ENCODE data around the gene ATPAF1. TPM values are rescaled to one million over a fixed set of nuclear protein-coding genes. Genes with fewer than 3 reads are reported as not detected.
A peak's percentile ranks its signal among the peaks of the same experiment; 100 is the strongest.

The ATPAF1 gene
- total and polyA plus RNA-seq, 10 of the 15 experiments (the other 5 are each of a cell fraction or from before 2014, with no cell fraction given): 15.2 to 93.5 (median 48.4) TPM

DNA sequence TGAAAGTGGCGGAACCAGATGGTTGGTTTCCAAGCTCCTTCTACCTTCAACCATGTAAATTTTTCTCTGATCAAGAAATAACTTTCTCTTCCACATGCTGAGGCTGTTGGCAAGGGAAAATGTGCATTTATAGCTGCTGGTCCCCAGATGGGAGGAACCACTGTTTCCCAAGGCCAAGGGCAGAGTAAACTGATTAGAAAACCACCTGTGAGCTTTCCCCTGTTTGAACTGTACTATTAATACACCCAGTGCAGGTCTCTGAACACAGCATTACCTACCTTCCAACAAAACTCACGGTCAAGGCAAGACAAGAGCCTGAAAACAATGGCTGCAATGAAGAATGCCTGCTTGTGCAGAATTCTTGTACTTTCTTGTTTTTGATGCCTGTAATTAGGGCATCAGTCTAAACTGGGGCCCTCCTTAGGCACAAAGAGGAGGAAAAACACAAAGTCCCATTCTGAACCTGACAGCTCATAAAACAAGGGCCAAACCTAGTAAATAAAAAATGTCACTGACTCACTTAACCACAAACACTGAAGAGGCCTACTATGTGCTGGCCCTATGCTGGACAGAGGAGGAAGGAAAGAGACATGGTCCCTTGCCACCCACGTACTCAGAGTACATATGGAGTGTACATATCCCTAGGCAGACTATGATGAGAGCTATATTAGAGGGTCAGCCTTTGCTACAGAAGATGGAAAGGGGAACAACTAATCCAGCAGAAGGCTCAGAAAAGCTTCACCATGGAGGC, 66.7 kb downstream of the ATPAF1 start:
- H4K20me1 ChIP-seq (ENCODE audit: control insufficient read depth, insufficient read depth): no peaks in the 10 kb centered on the region
- RAD21 ChIA-PET (ENCODE audit: unreplicated experiment): no interaction called here
- WGBS (ENCODE audit: insufficient coverage, insufficient replicate concordance, low lambda C conversion rate, missing lambda C conversion rate): 97% methylated on average over 3 of the region's 3 CpGs
- peaks cover 2% of the 10 kb centered on the region; the same call in 1 of the 2 replicates for H3K79me2 ChIP-seq (ENCODE audit: control insufficient read depth, insufficient read depth, low read length)
- H3K36me3 ChIP-seq (ENCODE audit: control insufficient read depth in 2 of 2, insufficient read depth in 2 of 2, low read length in 1 of 2): no peaks in the 10 kb centered on the region
- H3K9me3 ChIP-seq (replicated peaks; ENCODE audit: control insufficient read depth, insufficient read depth, low read length): no peaks in the 10 kb centered on the region
- SMC1A ChIA-PET (ENCODE audit: uncharacterized antibody, unreplicated experiment): interaction anchor here (1.1 to 1.7 kb wide), 2 partner anchors 22 to 35 kb away, joined by 3 to 6 read pairs; no protein-coding TSS in a partner anchor
- H3K4me1 ChIP-seq (ENCODE audit: control insufficient read depth, insufficient read depth, low read length): 0 out of 2 replicates have a peak, but pooled peaks cover 3% of the 10 kb centered on the region
- no peak overlapping the region for H2AFZ ChIP-seq (ENCODE audit: control insufficient read depth, low read depth, low read length)
- in situ Hi-C loops (cut with MboI) (no loop called here), intact Hi-C loops (cut with micrococcal nuclease; ENCODE audit: unreplicated experiment) (loop anchor here (5.0 kb wide), 1 partner anchor 66 kb away; the partner anchor contains the start of gene ATPAF1)
- POLR2A ChIA-PET: interaction anchor here (0.5 to 9.1 kb wide), 2 partner anchors 15 to 1367 kb away, joined by 3 to 124 read pairs; partner anchors contain the start of gene MOB3C
- no peak overlapping the region for H3K4me3 ChIP-seq
- CTCF ChIA-PET: interaction anchor here (1.6 kb wide), 1 partner anchor 15 kb away, joined by 4 read pairs; the partner anchor contains the start of gene MOB3C
- DNase-seq (ENCODE audit: low read depth, low spot score) (no peak), FAIRE-seq (no peak), ATAC-seq (no peak)
- no peak overlapping the region for H3K27ac ChIP-seq (ENCODE audit: control insufficient read depth, insufficient read depth)
- no peaks in the 10 kb centered on the region for H3K27me3 ChIP-seq (replicated peaks in 1 of 2; ENCODE audit: control insufficient read depth in 2 of 2, insufficient read depth in 2 of 2, low read length in 1 of 2)
- H3K9ac ChIP-seq (ENCODE audit: control insufficient read depth, insufficient read depth, low read length): no peak overlapping the region
- TSS peak; percentile 21 for BruUV-seq (replicated peaks)
- TF ChIP-seq REST (IDR thresholded peaks at IDR 0.05; ENCODE audit: low read depth, low read length): no peak
- no peak for TF ChIP-seq NFIC (IDR thresholded peaks at IDR 0.05; ENCODE audit: low read depth, low read length)
- TF ChIP-seq SREBF2 (IDR thresholded peaks at IDR 0.05; ENCODE audit: low read length): no peak
- TF ChIP-seq, protein P1, sequence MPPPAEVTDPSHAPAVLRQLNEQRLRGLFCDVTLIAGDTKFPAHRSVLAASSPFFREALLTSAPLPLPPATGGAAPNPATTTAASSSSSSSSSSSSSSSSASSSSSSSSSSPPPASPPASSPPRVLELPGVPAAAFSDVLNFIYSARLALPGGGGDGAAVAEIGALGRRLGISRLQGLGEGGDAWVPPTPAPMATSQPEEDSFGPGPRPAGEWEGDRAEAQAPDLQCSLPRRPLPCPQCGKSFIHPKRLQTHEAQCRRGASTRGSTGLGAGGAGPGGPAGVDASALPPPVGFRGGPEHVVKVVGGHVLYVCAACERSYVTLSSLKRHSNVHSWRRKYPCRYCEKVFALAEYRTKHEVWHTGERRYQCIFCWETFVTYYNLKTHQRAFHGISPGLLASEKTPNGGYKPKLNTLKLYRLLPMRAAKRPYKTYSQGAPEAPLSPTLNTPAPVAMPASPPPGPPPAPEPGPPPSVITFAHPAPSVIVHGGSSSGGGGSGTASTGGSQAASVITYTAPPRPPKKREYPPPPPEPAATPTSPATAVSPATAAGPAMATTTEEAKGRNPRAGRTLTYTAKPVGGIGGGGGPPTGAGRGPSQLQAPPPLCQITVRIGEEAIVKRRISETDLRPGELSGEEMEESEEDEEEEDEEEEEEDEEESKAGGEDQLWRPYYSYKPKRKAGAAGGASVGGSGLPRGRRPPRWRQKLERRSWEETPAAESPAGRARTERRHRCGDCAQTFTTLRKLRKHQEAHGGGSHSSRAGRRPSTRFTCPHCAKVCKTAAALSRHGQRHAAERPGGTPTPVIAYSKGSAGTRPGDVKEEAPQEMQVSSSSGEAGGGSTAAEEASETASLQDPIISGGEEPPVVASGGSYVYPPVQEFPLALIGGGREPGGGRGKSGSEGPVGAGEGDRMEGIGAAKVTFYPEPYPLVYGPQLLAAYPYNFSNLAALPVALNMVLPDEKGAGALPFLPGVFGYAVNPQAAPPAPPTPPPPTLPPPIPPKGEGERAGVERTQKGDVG (CRISPR knock-in tag; IDR thresholded peaks at IDR 0.05): no peak
- no peak for TF ChIP-seq BACH1 (IDR thresholded peaks at IDR 0.05; ENCODE audit: borderline replicate concordance)
- TF ChIP-seq, protein P2, sequence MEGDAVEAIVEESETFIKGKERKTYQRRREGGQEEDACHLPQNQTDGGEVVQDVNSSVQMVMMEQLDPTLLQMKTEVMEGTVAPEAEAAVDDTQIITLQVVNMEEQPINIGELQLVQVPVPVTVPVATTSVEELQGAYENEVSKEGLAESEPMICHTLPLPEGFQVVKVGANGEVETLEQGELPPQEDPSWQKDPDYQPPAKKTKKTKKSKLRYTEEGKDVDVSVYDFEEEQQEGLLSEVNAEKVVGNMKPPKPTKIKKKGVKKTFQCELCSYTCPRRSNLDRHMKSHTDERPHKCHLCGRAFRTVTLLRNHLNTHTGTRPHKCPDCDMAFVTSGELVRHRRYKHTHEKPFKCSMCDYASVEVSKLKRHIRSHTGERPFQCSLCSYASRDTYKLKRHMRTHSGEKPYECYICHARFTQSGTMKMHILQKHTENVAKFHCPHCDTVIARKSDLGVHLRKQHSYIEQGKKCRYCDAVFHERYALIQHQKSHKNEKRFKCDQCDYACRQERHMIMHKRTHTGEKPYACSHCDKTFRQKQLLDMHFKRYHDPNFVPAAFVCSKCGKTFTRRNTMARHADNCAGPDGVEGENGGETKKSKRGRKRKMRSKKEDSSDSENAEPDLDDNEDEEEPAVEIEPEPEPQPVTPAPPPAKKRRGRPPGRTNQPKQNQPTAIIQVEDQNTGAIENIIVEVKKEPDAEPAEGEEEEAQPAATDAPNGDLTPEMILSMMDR (IDR thresholded peaks at IDR 0.05 in 2 of 3, conservative IDR thresholded peaks at IDR 0.05 in 1 of 3; ENCODE audit: control insufficient read depth in 2 of 3, extremely low read depth in 1 of 3, insufficient read depth in 1 of 3, low read depth in 3 of 3, low read length in 3 of 3): no peak
- no peak overlapping the region for H3K4me2 ChIP-seq (ENCODE audit: control insufficient read depth, insufficient read depth)
